ENCODE results near the gene EEPD1. TPM values are rescaled to one million over a fixed set of nuclear protein-coding genes. Genes with fewer than 3 reads are reported as not detected.

Gene EEPD1
- total and polyA plus RNA-seq, 4 donors: 2.3 to 12.3 (median 7.1) TPM

DNA sequence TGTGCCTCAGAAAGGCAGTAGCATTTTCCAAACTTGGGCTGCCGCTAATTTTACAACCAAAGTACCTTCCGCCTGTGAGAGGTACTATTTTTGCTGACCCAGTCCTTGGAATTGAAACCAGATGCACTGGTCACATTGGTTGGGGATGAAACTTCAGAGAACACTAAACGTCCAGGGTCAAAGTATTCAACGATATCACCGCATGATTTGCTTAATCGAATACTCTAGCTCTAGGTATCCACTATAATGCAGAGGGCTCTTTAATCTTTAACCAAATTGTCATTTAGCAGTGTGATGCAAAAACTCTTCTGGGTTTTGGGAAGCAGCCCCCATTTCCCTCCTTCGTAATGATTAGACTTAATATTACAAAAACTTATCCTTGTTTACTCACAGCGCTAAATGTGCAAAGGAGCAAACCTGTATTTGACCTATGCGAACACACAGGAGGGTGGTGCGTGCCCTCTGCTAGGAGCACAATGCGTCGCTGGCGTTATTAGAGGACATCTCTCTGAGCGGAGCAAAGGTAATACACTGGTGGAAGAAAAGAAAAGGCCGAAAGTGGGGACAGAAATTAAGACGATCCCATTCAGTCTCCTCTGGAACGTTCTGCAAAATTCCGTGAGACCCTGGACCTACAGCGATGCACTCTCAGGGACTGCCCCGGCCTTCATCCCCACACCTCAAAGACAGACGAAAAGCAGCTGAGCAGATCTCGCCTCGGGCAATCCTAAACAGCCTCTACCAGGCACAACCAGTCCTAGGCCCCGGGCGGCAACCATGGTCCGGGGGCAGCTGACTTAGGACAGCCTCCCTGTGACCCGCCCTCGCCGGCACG, 916 bp upstream of the EEPD1 start:
- no peaks in the 10 kb centered on the region for H3K36me3 ChIP-seq (ENCODE audit: control insufficient read depth in 4 of 4, insufficient read depth in 3 of 4, low read depth in 1 of 4, low read length in 3 of 4)
- 17% methylated on average over 30 of the region's 30 CpGs for WGBS
- H3K27me3 ChIP-seq (ENCODE audit: control insufficient read depth in 4 of 4, insufficient read depth in 4 of 4, low read length in 3 of 4): no peaks in the 10 kb centered on the region
- TF ChIP-seq, protein P1, sequence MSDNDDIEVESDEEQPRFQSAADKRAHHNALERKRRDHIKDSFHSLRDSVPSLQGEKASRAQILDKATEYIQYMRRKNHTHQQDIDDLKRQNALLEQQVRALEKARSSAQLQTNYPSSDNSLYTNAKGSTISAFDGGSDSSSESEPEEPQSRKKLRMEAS (IDR thresholded peaks at IDR 0.05): peak; percentile 67
- TF ChIP-seq, protein P2, sequence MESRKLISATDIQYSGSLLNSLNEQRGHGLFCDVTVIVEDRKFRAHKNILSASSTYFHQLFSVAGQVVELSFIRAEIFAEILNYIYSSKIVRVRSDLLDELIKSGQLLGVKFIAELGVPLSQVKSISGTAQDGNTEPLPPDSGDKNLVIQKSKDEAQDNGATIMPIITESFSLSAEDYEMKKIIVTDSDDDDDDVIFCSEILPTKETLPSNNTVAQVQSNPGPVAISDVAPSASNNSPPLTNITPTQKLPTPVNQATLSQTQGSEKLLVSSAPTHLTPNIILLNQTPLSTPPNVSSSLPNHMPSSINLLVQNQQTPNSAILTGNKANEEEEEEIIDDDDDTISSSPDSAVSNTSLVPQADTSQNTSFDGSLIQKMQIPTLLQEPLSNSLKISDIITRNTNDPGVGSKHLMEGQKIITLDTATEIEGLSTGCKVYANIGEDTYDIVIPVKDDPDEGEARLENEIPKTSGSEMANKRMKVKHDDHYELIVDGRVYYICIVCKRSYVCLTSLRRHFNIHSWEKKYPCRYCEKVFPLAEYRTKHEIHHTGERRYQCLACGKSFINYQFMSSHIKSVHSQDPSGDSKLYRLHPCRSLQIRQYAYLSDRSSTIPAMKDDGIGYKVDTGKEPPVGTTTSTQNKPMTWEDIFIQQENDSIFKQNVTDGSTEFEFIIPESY (IDR thresholded peaks at IDR 0.05): peak; percentile 74
- TF ChIP-seq FOXA2 (IDR thresholded peaks at IDR 0.05) (peak; percentile 64), RAD21 (IDR thresholded peaks at IDR 0.05) (peak in 1 of 2 donors; percentile 57), FOXA1 (IDR thresholded peaks at IDR 0.05) (peak; percentile 55), HNF4A (conservative IDR thresholded peaks at IDR 0.05) (peak; percentile 87 to 95), EGR1 (IDR thresholded peaks at IDR 0.05; ENCODE audit: low read depth in 2 of 2) (no peak), RXRA (IDR thresholded peaks at IDR 0.05) (peak; percentile 67 to 92), SP1 (IDR thresholded peaks at IDR 0.05) (peak; percentile 80), JUND (IDR thresholded peaks at IDR 0.05) (peak in 1 of 2 donors; percentile 77), YY1 (IDR thresholded peaks at IDR 0.05) (peak; percentile 64), HNF4G (IDR thresholded peaks at IDR 0.05) (peak; percentile 70), NR2F2 (IDR thresholded peaks at IDR 0.05) (peak; percentile 8), GABPA (IDR thresholded peaks at IDR 0.05 in 1 of 2, conservative IDR thresholded peaks at IDR 0.05 in 1 of 2) (peak in 1 of 2 donors; percentile 37), TAF1 (conservative IDR thresholded peaks at IDR 0.05) (peak; percentile 67)
- TF ChIP-seq, protein P3, sequence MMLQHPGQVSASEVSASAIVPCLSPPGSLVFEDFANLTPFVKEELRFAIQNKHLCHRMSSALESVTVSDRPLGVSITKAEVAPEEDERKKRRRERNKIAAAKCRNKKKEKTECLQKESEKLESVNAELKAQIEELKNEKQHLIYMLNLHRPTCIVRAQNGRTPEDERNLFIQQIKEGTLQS (IDR thresholded peaks at IDR 0.05): peak; percentile 53
- TF ChIP-seq, protein P4, sequence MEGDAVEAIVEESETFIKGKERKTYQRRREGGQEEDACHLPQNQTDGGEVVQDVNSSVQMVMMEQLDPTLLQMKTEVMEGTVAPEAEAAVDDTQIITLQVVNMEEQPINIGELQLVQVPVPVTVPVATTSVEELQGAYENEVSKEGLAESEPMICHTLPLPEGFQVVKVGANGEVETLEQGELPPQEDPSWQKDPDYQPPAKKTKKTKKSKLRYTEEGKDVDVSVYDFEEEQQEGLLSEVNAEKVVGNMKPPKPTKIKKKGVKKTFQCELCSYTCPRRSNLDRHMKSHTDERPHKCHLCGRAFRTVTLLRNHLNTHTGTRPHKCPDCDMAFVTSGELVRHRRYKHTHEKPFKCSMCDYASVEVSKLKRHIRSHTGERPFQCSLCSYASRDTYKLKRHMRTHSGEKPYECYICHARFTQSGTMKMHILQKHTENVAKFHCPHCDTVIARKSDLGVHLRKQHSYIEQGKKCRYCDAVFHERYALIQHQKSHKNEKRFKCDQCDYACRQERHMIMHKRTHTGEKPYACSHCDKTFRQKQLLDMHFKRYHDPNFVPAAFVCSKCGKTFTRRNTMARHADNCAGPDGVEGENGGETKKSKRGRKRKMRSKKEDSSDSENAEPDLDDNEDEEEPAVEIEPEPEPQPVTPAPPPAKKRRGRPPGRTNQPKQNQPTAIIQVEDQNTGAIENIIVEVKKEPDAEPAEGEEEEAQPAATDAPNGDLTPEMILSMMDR (IDR thresholded peaks at IDR 0.05; ENCODE audit: low read depth, low read length, missing input control): no peak
- TF ChIP-seq, protein P5, sequence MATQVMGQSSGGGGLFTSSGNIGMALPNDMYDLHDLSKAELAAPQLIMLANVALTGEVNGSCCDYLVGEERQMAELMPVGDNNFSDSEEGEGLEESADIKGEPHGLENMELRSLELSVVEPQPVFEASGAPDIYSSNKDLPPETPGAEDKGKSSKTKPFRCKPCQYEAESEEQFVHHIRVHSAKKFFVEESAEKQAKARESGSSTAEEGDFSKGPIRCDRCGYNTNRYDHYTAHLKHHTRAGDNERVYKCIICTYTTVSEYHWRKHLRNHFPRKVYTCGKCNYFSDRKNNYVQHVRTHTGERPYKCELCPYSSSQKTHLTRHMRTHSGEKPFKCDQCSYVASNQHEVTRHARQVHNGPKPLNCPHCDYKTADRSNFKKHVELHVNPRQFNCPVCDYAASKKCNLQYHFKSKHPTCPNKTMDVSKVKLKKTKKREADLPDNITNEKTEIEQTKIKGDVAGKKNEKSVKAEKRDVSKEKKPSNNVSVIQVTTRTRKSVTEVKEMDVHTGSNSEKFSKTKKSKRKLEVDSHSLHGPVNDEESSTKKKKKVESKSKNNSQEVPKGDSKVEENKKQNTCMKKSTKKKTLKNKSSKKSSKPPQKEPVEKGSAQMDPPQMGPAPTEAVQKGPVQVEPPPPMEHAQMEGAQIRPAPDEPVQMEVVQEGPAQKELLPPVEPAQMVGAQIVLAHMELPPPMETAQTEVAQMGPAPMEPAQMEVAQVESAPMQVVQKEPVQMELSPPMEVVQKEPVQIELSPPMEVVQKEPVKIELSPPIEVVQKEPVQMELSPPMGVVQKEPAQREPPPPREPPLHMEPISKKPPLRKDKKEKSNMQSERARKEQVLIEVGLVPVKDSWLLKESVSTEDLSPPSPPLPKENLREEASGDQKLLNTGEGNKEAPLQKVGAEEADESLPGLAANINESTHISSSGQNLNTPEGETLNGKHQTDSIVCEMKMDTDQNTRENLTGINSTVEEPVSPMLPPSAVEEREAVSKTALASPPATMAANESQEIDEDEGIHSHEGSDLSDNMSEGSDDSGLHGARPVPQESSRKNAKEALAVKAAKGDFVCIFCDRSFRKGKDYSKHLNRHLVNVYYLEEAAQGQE (IDR thresholded peaks at IDR 0.05): peak; percentile 52
- peak overlapping the region; percentile 67 to 92 for H3K9ac ChIP-seq (ENCODE audit: low read depth in 1 of 2, low read length in 2 of 2)
- no peak for DNase-seq (ENCODE audit: low spot score)
- H3K4me1 ChIP-seq (ENCODE audit: control insufficient read depth in 4 of 4, insufficient read depth in 4 of 4, low read length in 3 of 4): peaks cover 7 to 66% (median 48%) of the 10 kb centered on the region in 4 donors
- no peaks in the 10 kb centered on the region for H3K9me3 ChIP-seq (ENCODE audit: control insufficient read depth in 4 of 4, low read length in 3 of 4)
- peak overlapping the region; percentile 31 to 53 (median 51) for H3K4me3 ChIP-seq (ENCODE audit: low read depth in 1 of 3, low read length in 3 of 3)
- peak overlapping the region; percentile 92 to 96 for H3K27ac ChIP-seq (ENCODE audit: low read depth in 1 of 2, low read length in 2 of 2)

All from liver (tissue), 9 donors.